ENCODE measurements around the gene ANP32E.
"Not testable (repeated sequence)": the region's sequence is repeated elsewhere in the genome, so short reads cannot be mapped to it uniquely, and the experiment has no call there.

Gene ANP32E

GRCh38 chr1:150256554-150257341, 20.8 kb upstream of the ANP32E start:
- DNase-seq, result no peak

- no peak for DNase-seq
Observed at GRCh38 chr1:150256198-150256553, 20.3 kb upstream of the ANP32E start.

GRCh38 chr1:150249936-150250335, 14.0 kb upstream of the ANP32E start:
- DNase-seq, result no peak

- no peak for DNase-seq
Observed at GRCh38 chr1:150243003-150243402, 7.1 kb upstream of the ANP32E start.

GRCh38 chr1:150237746-150238145, 1.8 kb upstream of the ANP32E start:
- DNase-seq, result no peak

- not testable (repeated sequence) for DNase-seq
Observed at GRCh38 chr1:150237176-150237575, 1.3 kb upstream of the ANP32E start.

- no peak for DNase-seq
Observed at GRCh38 chr1:150236614-150237100, 745 bp upstream of the ANP32E start.

GRCh38 chr1:150235294-150235851, 539 bp downstream of the ANP32E start:
- DNase-seq, result peak; percentile 28

GRCh38 chr1:150234566-150235293, 1.2 kb downstream of the ANP32E start:
- DNase-seq, result peak; percentile 89

- no peak for DNase-seq
Observed at GRCh38 chr1:150234309-150234565, 1.7 kb downstream of the ANP32E start.

- peak; percentile 55 for DNase-seq
Observed at GRCh38 chr1:150233359-150234308, 2.3 kb downstream of the ANP32E start.

- not testable (repeated sequence) for DNase-seq
Observed at GRCh38 chr1:150232921-150233320, 3.0 kb downstream of the ANP32E start.

GRCh38 chr1:150228246-150228645, 7.7 kb downstream of the ANP32E start:
- not testable (repeated sequence) for DNase-seq

GRCh38 chr1:150227228-150227627, 8.7 kb downstream of the ANP32E start:
- DNase-seq, result no peak

- no peak for DNase-seq
Observed at GRCh38 chr1:150226486-150226885, 9.4 kb downstream of the ANP32E start.

GRCh38 chr1:150225546-150225945, 10.4 kb downstream of the ANP32E start:
- no peak for DNase-seq

GRCh38 chr1:150224983-150225382, 10.9 kb downstream of the ANP32E start:
- DNase-seq, result no peak

GRCh38 chr1:150221552-150221951, 14.4 kb downstream of the ANP32E start:
- DNase-seq, result no peak

GRCh38 chr1:150215855-150216254, 20.1 kb downstream of the ANP32E start:
- DNase-seq, result not testable (repeated sequence)

- DNase-seq, result not testable (repeated sequence)
Observed at GRCh38 chr1:150214099-150214756, 21.7 kb downstream of the ANP32E start.

- DNase-seq, result peak; percentile 93
Observed at GRCh38 chr1:150213170-150214098, 22.5 kb downstream of the ANP32E start.
